Measurements from ENCODE around the gene PTPRE.

- TF ChIP-seq CTCF (IDR thresholded peaks at IDR 0.05) = no peak
- no peak for TF ChIP-seq POLR2A (IDR thresholded peaks at IDR 0.05)
Observed at GRCh38 chr10:127968027-127968441, 61.1 kb downstream of the PTPRE start.

Data from right lobe of liver (tissue), 4 donors.